Muscle layer of duodenum (tissue), 2 donors: Measurements from ENCODE around the gene LEF1.

Source experiments
- H3K27ac ChIP-seq: one replicate; pipeline ENCODE4 v1.7.0; 2013; ENCODE audit warnings: mild to moderate bottlenecking, low read length
- H3K27me3 ChIP-seq: one replicate; pipeline ENCODE4 v1.7.0; 2013; ENCODE audit warnings: low read depth, mild to moderate bottlenecking, control low read depth, low read length
- H3K36me3 ChIP-seq, 2 donors: one replicate each; pipeline ENCODE4 v1.7.0; 2013; ENCODE audit warnings: low read length in 2 of 2, control low read depth in 1 of 2, mild to moderate bottlenecking in 1 of 2; ENCODE audit not compliant: insufficient read depth in 2 of 2, control insufficient read depth in 1 of 2
- H3K4me1 ChIP-seq, 2 donors: one replicate each; pipeline ENCODE4 v1.7.0; 2013; ENCODE audit warnings: low read length in 2 of 2, mild to moderate bottlenecking in 2 of 2, control low read depth in 1 of 2, moderate library complexity in 1 of 2; ENCODE audit not compliant: insufficient read depth in 2 of 2, control insufficient read depth in 1 of 2
- H3K4me3 ChIP-seq, 2 donors: one replicate each; pipeline ENCODE4 v1.7.0; 2013; ENCODE audit warnings: low read length in 2 of 2, low read depth in 1 of 2, mild to moderate bottlenecking in 1 of 2
- H3K9me3 ChIP-seq, 2 donors: one replicate each; pipeline ENCODE4 v1.7.0; 2013; ENCODE audit warnings: low read length in 2 of 2, control low read depth in 1 of 2, mild to moderate bottlenecking in 1 of 2; ENCODE audit not compliant: control insufficient read depth in 1 of 2
- donor health status: healthy.

Gene LEF1

DNA sequence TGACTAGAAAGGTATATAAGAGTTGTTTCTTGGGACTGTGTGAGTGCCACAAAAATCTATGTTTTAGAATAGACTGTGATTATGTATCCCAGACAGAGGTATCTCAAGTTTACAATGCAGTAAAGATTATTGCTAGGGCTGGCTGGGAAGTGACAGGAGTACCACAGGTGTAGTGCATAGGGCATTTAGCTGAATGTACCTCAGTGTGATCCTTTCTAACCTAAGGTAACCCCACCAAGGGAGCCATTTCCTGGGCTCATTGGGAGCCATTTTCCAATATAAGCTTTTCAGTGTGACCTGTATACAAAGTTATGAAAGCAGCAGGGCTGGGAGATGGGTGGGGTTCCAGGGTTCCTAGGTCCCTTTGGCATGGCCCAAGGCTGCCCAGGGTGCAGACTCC is 6.1 kb upstream of the LEF1 start:
- H3K4me3 ChIP-seq: no peak overlapping the region
- peaks cover 5 to 23% of the 10 kb centered on the region in 2 donors for H3K4me1 ChIP-seq
- H3K27me3 ChIP-seq: peaks cover 31% of the 10 kb centered on the region
- H3K36me3 ChIP-seq: no peaks in the 10 kb centered on the region
- H3K27ac ChIP-seq: no peak overlapping the region
- no peaks in the 10 kb centered on the region for H3K9me3 ChIP-seq

- Histone ChIP-seq H3K4me3 (peak overlapping the region; percentile 69 to 83), H3K9me3 (no peaks in the 10 kb centered on the region), H3K36me3 (no peaks in the 10 kb centered on the region), H3K27ac (no peak overlapping the region), H3K4me1 (peaks cover 5 to 29% of the 10 kb centered on the region in 2 donors), H3K27me3 (peaks cover 43% of the 10 kb centered on the region)
Observed at GRCh38 chr4:108173599-108174057, 4.9 kb upstream of the LEF1 start.

GRCh38 chr4:108172753-108173598 is 4.2 kb upstream of the LEF1 start:
- no peaks in the 10 kb centered on the region for H3K36me3 ChIP-seq
- peaks cover 47% of the 10 kb centered on the region for H3K27me3 ChIP-seq
- peak overlapping the region; percentile 69 to 83 for H3K4me3 ChIP-seq
- no peaks in the 10 kb centered on the region for H3K9me3 ChIP-seq
- H3K4me1 ChIP-seq: peaks cover 5 to 35% of the 10 kb centered on the region in 2 donors
- no peak overlapping the region for H3K27ac ChIP-seq

GRCh38 chr4:108172231-108172752 is 3.6 kb upstream of the LEF1 start:
- no peaks in the 10 kb centered on the region for H3K9me3 ChIP-seq
- H3K4me3 ChIP-seq: peak overlapping the region; percentile 69 to 83
- peaks cover 50% of the 10 kb centered on the region for H3K27me3 ChIP-seq
- peaks cover 5 to 37% of the 10 kb centered on the region in 2 donors for H3K4me1 ChIP-seq
- H3K27ac ChIP-seq: no peak overlapping the region
- H3K36me3 ChIP-seq: no peaks in the 10 kb centered on the region

- Histone ChIP-seq H3K27me3 (peaks cover 57% of the 10 kb centered on the region), H3K4me3 (no peak overlapping the region)
Observed at GRCh38 chr4:108171339-108172230, 2.9 kb upstream of the LEF1 start.

GRCh38 chr4:108170631-108171338 is 2.1 kb upstream of the LEF1 start:
- Histone ChIP-seq H3K9me3 (no peaks in the 10 kb centered on the region), H3K27me3 (peaks cover 65% of the 10 kb centered on the region), H3K4me1 (peaks cover 5 to 45% of the 10 kb centered on the region in 2 donors), H3K27ac (no peak overlapping the region), H3K36me3 (no peaks in the 10 kb centered on the region), H3K4me3 (no peak overlapping the region)

More at GRCh38 chr4:108171339-108172230, 2.9 kb upstream of the LEF1 start:
- Histone ChIP-seq H3K36me3 (no peaks in the 10 kb centered on the region), H3K4me1 (peaks cover 5 to 42% of the 10 kb centered on the region in 2 donors), H3K9me3 (no peaks in the 10 kb centered on the region), H3K27ac (no peak overlapping the region)

GRCh38 chr4:108169664-108170063 is 932 bp upstream of the LEF1 start:
- Histone ChIP-seq H3K4me1 (peaks cover 5 to 45% of the 10 kb centered on the region in 2 donors), H3K27ac (no peak overlapping the region), H3K36me3 (no peaks in the 10 kb centered on the region), H3K9me3 (no peaks in the 10 kb centered on the region), H3K4me3 (no peak overlapping the region), H3K27me3 (peaks cover 69% of the 10 kb centered on the region)

DNA sequence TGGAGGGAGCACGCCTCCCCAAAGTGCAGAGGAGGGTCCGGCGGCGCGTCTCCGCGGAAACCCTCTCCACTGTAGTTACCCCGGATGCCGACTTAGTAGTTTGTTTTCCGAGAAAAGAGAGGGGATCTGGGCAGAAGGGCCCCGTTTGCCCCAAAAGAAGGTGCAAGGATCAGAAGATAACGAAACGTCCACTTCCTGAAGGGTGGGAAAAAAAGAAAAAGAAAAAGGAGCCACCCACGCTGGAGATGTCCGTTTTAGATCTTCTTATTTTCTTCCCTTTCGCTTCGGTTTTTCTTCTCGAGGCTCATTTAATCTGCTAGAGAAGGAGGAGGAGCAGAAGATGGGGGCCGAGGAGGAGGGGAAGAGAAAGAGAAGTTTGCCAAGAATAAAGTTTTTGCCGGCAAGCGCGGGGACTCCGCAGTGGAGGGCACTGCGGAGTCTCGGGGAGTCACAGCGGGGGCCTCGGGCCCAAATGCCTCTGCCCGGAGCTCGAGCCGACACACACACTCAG is 517 bp downstream of the LEF1 start:
- Histone ChIP-seq H3K4me3 (peak overlapping the region; percentile 77 to 80), H3K4me1 (peaks cover 0 to 38% of the 10 kb centered on the region in 2 donors), H3K27me3 (peaks cover 65% of the 10 kb centered on the region)

DNA sequence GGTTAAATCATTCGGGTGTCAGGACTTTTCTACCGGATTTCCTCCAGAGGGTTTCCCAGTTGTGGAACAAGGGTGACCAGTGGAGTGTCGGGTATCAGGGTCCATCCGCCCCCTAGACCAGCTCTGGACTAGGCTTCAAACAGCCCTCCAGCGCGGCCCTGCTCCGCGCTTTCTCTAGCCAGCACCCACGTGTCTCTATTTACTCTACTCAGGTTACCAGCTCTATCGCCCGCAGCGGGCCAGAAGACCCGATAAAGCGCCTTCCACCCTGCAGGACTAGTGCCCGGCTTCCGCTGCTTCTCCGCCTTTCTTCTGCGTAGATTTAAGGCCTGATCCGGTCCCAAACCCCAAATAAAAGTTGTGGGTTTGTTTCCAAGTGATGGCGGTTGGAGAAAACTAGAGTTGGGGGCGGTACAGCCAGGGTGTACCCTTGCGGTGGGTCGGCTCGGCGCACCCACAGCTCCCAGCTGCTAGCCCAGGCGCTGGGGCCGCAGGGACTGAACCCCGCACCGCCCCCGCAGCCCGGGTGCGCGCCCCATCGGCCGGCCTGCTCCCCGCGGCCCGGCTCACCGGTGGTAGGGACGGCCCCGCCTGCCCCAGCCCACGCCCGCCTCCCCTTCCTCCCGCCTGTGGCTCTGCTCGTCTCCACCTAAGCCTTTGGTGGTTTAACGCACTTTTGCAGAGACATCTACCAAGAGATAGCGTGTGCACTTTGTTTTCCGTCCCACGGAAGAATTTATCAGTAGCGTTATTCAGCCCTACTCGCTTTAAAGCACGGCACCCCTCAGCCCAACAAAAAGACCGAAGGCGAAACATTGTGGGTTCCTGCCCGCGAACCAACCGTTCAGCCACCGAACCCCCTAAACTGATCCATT is 2.1 kb downstream of the LEF1 start:
- Histone ChIP-seq H3K9me3 (no peaks in the 10 kb centered on the region), H3K36me3 (no peaks in the 10 kb centered on the region), H3K4me3 (peak overlapping the region; percentile 47 to 80), H3K27me3 (peaks cover 54% of the 10 kb centered on the region), H3K4me1 (peaks cover 0 to 26% of the 10 kb centered on the region in 2 donors), H3K27ac (no peak overlapping the region)

More for the DNA sequence above, 517 bp downstream of the LEF1 start:
- Histone ChIP-seq H3K27ac (no peak overlapping the region), H3K9me3 (no peaks in the 10 kb centered on the region), H3K36me3 (no peaks in the 10 kb centered on the region)

DNA sequence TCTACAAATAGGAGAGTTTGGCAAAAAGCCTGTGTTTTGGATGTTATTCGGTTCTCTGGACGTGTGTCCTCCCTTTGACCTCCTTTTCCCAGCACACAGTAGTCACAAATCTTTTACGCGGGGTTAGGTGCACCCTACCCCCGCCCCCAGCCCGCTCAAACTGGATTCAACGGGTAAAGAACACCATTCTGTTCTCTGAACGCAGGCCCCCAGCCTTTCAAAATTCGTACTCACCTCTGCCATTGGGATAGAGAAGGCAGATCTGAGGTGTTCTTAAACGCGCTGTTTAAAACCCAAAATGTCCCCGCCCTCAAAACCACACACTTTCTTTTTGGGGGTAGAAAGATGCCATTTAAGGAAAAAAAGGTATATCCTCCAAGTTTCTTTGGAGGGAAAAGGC is 2.7 kb downstream of the LEF1 start:
- Histone ChIP-seq H3K4me1 (peaks cover 0 to 22% of the 10 kb centered on the region in 2 donors), H3K27ac (no peak overlapping the region), H3K9me3 (no peaks in the 10 kb centered on the region), H3K36me3 (no peaks in the 10 kb centered on the region), H3K4me3 (peak overlapping the region in 1 of 2 donors; percentile 80), H3K27me3 (peaks cover 48% of the 10 kb centered on the region)
